IPS-NIHi7 (cell line): ENCODE results near the gene COQ6.
A peak's percentile ranks its signal among the peaks of the same experiment; 100 is the strongest.
"Not testable (repeated sequence)": the region's sequence is repeated elsewhere in the genome, so short reads cannot be mapped to it uniquely, and the experiment has no call there.

Experiments
- DNase-seq: peaks from one replicate; pipeline ENCODE4 v3.0.0; 2012; ENCODE audit warnings: mixed read lengths; ENCODE audit errors: extremely low spot score

COQ6 gene

DNA sequence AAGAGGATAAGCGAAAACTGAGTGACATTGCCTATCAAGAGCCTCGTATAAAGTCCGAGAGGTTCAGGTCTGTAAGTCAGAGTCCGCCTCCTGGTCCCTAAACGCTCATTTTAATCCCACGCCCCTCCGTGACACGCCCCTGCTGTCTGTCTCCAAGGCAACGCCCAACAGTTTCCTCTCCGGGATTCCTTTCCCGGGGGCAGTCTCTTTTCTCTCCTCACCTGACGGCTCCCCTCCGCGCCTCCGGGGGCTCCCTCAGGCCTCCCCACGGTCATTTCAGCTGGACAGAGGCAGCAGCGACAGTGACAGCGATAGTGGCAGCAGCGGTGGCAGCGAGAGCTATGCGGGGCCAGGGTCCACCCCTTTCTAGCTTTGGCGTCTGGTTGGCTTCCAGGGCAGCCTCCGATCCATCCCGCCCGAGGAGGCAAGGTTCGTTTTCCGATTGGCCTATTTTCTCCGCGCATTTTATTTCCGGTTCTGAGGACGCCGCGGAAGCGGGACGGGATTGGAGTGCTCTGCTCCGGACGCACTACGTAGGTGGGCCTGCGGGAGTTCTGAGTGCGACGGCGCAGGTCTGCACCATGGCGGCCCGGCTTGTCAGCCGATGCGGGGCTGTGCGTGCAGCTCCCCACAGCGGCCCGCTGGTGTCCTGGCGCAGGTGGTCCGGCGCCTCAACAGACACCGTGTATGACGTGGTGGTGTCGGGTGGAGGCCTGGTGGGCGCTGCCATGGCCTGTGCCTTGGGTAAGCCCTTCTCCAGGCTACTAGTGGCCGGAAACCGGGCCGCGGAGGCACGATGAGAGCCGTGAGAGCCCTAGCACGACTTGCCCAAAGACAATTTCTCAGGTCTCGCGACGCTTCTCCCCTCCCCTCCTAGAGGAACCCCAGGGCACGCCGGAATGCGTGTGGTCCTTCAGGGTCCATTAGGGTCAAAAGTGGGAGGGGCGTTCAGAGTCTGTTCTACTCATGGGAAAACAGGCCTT, at the start of gene COQ6, which contains the start of gene FAM161B:
Gene COQ6 (plus strand): TSS at position 551 of the 983 bp plus-strand sequence. CDS start 31 bp downstream, at position 582.
Gene FAM161B (minus strand): TSS at position 343 of the 983 bp plus-strand sequence. CDS start 68 bp downstream, at position 275.
- DNase-seq: peak; percentile 93

DNA sequence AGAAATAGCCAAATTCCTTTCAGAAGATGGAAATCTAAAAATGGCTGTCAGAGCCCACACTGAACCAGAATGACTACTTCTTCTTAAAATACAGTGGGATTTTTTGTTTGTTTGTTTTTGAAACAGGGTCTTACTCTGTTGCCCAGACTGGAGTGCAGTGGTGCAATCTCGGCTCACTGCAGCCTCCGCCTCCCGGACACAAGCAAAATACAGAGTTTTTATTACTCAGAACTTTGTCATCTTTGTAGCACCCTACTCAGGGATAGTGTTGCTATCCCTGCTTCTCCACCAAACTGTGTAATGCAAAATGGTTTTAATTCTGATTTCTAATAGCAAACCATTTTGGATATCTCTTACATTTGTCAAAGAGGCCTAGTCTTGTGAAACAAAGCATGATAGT, 47.1 kb upstream of the COQ6 start:
- DNase-seq: no peak

DNA sequence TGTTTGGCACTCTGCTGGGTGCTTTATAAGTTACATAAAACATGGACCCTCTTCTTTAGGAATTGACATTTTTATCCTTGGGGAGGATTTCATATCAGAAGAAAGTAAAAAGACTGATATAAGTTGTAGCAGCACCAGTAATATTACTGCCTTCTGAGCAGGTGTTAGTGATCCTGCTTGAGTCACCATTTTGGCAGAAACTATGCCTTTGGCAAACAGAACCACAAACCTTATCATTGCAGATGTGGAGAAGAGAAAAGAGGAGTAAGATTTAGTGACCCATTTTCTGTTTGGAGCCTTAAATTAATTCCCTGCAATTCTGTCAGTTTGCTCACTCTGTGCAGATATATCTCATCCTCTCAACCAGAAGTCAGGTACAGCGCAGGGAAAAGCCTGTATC, 40.4 kb upstream of the COQ6 start:
- no peak for DNase-seq

DNA sequence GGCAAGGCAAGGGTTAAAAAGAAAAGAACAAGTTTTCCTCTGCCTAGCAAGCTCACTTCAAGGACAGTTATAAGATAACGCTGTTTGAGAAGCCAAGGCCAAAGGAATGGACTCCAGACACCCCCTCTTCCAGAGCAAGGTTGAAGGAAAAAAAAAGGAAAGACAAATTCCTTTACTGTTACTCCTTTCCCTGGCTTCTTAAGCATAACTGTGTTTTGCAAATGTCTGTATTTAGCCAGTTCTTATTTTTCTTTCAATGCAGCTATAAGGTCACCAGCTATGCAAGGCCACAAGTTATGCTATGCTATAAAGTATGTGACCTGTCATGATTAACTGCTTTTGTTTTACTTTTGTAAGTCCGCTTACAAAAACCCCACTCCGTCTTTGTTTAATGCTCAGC, 36.8 kb upstream of the COQ6 start:
- DNase-seq: no peak

DNA sequence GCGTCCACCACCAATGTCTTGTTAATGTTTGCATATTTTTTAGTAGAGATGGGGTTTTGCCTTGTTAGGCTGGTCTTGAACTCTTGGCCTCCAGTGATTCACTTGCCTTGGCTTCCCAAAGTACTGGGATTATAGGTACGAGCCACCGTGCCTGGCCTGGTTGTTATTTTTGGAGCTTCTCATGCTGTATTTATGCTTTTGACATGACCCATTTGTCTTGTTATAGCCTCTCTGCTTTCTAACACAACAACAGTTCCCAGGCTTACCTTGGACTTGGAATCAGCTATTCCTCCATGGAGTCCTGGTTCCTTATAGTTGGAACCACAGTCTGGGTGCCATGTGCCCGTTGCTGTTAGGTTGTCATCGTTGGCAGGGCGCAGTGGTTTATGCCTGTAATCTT, 33.8 kb upstream of the COQ6 start:
- DNase-seq: no peak

DNA sequence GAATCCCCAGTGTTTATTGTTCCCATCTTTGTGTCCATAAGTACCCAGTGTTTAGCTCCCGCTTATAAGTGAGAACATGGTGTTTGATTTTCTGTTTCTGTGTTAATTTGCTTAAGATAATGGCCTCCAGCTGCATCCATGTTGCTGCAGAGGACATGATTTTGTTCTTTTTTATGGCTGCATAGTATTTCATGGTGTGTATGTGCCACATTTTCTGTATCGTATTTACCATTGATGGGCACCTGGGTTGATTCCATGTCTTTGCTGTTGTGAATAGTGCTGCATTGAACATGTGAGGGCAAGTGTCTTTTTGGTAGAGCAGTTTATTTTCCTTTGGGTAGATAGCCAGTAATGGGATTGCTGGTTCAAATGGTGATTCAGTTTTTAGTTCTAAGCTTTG, 30.6 kb upstream of the COQ6 start:
- not testable (repeated sequence) for DNase-seq

DNA sequence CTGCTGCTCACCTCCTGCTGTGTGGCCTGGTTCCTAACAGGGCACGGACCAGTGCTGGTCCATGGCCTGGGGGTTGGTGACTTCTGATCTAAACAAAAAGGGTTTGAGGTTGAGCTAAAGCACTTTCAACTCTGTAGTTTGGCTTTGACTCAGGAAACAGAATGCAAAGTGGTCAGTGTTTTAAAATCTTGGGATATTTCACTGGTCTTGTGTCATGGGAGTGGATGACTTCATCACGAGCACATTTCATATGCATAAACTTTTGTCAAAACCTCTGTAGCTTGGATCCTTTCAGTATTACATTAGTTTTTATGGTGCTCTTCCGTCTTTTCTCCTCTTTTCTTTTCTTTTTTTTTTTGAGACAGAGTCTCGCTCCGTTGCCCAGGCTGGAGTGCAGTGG, 25.8 kb upstream of the COQ6 start:
- no peak for DNase-seq

DNA sequence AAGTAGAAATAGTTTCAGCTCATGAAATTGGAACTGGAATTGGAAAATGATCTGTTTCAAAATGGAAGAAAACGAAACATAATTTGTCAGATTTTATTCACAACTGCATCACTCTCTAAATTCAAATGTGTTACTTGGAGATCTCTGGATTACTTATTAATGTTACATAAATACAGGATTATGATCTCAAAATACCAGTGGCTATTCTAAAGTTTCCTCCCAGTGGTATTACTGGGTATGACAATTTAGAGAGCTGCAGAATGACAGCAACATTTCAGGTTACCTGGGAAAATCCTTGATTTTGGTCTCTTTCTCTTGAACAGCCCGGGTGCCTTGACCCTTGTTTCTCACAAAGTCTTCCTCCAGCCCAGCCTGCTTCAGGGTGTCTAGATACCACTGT, 14.4 kb upstream of the COQ6 start:
- peak; percentile 33 for DNase-seq

DNA sequence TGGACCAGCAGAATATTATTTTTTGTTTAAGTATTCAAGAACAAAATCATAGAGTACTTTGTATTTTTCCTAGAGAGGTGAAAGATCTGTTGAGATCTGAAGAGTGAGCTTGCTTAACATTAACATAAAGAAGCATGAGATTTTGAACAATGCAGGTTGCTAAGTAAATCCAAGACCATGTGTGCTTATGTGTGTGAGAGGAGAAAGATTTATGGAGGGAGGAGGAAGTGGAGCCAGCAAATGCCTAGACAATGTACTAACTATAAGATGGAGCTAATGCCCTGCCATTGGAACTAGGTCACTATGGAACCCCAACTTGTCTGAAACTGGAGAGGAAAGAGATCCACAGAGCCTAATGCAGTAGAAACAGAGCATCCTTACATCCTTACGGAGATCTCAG, 13.6 kb upstream of the COQ6 start:
- DNase-seq: no peak

DNA sequence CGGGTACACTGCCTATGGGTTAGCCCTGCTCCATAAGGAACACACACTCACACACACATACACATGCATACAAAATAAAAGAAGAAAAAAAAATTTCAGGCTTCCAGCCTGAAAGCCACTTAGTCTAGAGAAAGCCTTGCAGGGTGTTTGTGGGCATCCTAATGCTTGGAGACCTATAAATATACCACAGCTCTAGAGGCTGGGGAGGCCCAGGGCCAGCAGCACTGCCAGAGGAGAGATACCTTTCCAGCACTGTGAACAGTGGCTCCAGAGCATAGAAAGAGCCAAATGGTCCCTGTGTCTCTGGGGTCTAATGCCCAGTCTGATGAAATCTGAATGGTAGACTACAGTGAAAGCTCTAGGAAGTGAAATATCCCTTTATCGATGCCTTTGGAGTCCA, 13.1 kb upstream of the COQ6 start:
- DNase-seq: no peak

DNA sequence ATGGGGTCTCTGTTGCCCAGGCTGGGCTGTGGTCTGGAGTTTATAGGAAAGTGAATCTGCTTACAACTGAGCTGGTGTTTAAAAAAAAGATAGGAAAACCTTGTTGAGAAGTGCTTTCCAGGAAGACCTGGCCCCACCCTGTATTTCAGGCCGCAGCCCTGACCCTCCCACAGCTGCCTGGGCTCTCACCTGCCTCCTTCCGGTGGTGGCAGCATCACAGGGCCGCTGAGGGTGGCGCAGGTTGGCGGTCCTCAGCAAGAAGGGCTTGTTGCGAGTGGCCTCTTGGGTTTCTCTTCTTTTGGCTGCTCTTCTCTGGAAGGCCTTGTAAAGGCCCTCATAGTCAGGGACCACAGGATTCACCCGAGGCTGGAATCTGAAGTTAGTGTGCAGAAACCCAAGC, 7.9 kb upstream of the COQ6 start:
- DNase-seq: no peak

DNA sequence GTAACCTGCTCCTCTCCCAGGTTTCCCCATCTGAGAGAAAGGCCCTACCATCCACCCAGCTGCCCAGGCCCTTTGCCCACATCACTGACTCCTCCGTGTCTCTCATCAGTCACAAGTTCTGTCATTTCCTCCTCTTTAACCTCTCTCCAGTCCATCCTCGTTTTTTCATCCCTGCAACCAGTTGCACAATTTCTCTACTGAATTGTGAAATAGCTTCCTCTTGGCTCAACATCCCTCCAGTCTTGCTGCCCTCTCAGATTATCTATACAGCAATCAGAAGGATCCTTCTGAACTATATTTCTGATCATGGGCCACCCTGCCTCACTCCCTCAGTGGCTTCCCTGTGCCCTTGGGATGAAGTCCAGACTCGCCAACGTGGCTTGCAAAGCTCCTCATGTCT, 7.0 kb upstream of the COQ6 start:
- no peak for DNase-seq

DNA sequence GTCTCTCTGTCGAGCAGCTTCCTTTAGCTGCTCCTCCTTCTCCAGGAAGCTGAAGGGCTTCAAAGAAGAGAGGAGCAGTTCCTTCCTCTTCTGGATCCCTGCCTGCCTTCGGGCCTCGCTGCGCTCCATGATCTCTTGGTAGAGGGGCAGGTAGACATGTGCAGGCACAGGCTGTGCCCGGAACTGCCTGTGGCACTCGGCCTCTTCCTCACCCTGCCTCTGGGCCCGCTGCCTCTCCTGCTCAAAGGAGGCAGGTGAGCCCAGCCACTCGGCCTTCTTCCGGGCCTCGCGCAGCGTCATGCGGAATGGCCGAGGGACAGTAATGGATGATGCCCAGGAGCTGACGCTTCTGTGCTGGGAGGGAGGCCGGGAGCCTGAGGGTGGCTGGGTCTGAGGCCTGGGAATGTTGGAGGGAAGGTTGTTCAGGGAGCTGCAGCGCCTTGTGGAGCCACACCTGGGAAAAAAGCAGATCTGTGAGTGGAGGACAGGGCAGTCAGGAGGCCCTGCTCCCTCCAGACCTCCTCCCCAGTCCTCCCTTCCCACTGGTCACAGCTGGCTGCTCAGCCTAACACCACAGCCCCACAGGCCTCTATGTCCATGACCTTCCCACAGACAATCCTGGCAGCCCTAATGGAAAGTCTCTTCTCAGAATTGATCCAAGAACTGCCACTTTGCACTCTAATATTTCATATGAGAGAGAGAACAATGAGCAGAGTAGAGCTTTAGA, 5.5 kb upstream of the COQ6 start:
- DNase-seq: no peak

DNA sequence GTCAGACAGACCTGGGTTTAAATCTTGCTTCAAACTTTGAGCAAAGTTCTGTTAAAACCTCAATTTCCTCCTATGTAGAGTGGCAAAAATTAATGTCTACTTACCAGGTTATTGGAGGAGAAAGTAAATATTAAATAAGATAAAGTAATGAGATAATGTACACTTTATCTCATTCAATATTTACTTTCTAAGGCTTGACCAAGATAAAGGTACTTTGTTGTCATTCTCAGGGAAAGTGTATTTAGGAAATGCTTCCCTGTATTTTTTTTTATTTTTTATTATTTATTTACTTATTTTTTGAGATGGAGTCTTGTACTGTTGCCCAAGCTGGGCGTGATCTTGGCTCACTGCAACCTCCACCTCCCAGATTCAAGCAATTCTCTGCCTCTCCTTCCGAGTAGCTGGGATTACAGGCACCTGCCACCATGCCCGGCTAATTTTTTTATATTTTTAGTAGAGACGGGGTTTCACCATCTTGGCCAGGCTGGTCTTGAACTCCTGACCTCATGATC, 4.9 kb upstream of the COQ6 start:
- no peak for DNase-seq

DNA sequence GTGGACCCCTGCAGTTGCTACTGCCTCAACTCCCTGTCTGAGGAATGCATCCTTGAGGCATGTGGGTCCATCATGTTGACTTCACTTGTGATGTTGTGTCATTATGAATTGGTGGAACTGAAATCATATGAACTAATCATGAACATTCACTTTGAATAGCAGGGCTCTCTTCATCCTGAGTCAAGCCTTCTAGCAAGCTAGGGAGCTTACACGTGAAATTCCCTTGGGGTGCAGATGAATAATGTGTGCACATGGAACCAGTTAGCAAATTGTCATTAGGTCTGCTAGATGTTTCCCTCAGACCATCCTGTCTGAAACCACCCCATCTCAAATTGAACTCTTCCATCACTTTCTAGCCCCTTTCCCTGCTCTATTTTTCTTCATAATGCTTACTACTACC, 3.6 kb downstream of the COQ6 start:
- no peak for DNase-seq

DNA sequence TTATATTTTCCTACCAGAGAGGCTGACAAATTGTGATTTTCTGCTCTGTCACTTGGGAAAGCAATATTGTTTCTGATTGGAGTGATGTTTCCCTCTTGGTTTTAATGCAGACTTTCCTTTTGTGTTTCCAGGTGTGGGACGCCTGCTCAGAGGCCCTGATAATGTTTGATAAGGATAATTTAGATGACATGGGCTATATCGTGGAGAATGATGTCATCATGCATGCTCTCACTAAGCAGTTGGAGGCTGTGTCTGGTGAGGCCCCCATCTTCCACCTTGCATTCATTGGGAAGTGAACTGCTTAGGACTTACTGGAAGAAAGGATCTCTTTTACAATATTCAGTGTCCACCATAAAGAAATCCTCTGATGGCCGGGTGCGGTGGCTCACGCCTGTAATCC, 5.6 kb downstream of the COQ6 start:
- DNase-seq: no peak

DNA sequence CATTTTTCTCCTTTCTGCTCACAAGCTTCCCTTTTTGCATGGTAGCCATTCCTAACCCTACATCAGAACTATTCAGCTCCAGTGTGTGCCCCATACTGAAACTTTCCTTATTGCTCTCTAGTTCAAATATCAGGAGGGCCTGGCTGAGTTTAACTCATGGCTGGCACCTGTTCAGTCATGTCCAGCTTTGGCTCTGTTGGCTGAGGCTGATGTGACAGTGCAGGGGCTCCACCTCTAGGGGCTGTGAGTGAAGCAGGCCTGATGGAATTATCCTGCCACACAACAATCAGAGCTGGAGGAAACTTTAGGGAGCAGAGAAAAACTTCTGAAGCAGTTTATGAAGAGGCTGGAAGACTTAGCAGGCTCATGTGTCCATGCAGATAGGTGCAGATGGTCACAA, 8.5 kb downstream of the COQ6 start:
- no peak for DNase-seq

DNA sequence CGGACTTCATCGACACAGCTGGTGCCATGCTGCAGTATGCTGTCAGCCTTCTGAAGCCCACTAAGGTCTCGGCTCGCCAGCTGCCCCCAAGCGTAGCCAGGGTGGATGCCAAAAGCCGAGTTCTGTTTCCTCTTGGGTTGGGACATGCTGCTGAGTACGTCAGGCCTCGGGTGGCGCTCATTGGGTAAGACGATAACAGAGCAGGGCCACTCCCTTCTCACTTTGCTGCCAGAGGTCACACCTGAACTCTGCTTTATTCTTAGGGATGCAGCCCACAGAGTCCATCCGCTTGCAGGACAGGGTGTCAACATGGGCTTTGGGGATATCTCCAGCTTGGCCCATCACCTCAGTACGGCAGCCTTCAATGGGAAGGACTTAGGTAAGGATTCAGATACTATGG, 11.1 kb downstream of the COQ6 start:
- DNase-seq: no peak

DNA sequence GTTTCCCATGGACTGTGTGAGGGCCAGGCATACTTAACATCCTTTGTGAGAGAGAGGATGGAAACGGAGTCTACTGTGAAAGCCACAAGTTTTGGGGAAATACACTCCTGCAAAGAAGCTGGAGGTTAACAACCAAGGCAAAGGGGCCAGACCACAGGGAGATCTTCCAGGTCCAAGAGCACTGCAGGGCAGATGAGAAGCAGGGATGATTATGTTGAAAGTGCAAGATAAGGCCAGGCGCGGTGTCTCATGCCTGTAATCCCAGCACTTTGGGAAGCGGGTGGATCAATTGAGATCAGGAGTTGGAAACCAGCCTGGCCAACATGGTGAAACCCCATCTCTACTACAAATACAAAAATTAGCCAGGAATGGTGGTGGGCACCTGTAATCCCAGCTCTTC, 15.1 kb downstream of the COQ6 start:
- no peak for DNase-seq

DNA sequence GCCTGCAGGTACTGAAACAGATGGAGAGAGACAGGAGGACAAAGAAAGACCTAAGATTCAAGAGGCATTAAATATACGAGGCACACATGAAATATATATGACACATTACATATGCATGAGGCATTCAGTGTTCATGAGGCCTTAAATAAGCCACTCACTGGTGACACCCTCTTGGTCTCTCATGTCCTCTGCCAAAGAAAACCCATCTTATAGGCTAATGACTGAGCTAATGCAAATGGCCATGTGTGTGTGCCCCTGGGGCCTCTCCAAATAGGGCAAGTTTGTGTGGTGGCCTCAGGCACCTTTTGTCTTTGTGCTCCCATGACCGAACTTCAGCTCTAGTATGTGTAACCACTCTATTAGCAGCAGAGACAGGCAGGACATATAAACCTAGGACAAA, 18.8 kb downstream of the COQ6 start:
- DNase-seq: no peak

DNA sequence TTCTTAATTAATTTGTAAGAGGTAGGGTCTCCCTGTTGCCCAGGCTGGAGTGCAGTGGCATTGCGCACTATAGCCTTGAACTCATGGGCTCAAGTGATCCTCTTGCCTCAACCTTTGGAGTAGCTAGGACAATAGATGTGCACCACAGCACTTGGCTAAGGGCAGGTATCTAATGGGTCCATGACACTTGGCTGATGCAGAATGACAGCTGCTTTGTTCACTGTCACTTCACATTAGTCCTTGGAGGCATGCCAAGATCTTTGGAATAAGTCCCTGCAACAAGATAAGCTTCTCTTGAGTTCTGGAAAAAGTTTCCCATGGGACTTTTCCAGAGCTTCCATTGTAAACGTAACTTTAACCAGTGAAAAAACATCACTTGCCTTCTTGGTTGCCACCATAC, 23.4 kb downstream of the COQ6 start:
- DNase-seq: no peak

DNA sequence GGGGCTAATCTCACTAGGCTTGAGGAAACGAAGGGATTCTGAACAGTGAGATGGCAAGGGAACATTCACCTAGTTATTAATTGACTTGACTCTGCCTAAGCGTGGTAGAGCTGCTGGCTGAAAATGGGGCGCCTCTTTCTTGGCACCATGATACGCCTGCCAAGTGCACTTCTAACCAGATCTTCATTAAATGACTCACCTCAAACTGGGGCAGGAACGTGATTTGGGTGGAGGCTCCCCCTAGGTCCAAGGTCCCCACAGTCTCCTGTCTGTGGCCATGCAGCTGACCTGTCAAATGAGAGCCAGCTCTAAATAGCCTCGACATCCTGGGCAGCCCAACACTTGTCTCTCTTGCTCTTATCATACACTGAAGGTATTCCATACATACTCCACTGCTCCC, 26.0 kb downstream of the COQ6 start:
- no peak for DNase-seq

DNA sequence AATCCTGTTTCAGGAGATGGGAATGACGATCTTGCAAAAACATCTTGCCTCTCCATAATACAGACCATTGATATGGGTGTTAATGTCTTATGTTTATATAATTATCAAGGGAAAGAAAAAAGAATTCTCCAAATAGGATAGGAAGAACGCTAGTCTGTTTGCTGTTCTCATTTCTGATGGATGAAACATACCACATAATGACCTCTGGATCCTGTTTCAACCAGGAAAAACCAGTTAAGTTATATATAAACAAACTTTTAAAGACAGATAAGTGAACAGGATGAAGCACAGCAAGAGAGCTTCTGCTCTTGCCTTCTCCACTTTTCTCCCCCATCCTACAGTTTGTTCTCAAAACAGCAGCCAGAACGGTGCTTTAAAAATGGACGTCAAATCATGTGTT, 27.8 kb downstream of the COQ6 start:
- DNase-seq: no peak
